HFF-Myc (cell line): Measurements from ENCODE around the gene TIGIT.

ENCODE experiments used
- DNase-seq: peaks from one replicate; pipeline ENCODE4 v3.0.0-alpha.2; 2011; ENCODE audit warnings: low read depth; ENCODE audit errors: extremely low read depth
- H3K4me3 ChIP-seq: replicated peaks from 2 replicates; pipeline ENCODE4 v1.5.1; 2011; ENCODE audit warnings: low read depth, mild to moderate bottlenecking, control low read depth, low read length
- TF ChIP-seq, protein P1 (sequence below): IDR thresholded peaks from 2 replicates; pipeline ENCODE4 v1.5.1; 2012; ENCODE audit warnings: mild to moderate bottlenecking, low read depth, low read length, control low read depth; ENCODE audit errors: missing control alignments

Gene TIGIT

DNA sequence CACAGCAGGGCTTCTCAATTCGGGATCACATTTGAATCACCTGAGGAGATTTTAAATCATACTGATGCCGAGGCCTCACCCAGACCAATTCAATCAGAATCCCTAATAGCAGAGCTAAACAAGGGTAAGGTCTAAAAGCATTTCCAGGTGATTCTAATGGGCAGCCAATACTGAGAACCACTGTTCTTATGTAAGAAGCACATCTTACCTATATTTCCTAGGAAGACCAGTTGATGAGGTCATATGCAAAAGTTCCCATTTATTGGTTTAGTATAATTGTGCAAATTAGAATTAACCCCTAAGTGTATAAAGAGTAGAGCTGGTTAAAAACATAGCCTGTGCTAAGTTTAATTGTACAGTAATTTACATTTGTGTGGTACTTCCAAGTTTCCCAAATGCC lies 2.1 kb downstream of the TIGIT start:
- DNase-seq = no peak

DNA sequence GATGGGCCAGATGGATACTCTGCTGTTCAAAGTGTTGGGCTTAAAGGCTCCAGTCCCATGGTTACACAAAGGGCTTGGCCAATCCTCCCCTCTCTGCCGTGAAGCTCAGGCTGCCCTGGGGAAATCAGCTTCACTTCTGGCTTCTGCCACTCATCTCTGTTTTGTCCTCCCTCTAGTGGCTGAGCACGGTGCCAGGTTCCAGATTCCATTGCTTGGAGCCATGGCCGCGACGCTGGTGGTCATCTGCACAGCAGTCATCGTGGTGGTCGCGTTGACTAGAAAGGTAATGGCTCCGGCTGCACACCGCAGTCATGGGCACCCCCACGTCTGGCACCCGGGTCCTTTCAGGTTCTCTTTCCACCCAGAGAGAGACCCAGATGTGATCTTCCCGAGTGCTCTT lies 5.6 kb downstream of the TIGIT start:
- H3K4me3 ChIP-seq = no peak overlapping the region
- TF ChIP-seq, protein P1, sequence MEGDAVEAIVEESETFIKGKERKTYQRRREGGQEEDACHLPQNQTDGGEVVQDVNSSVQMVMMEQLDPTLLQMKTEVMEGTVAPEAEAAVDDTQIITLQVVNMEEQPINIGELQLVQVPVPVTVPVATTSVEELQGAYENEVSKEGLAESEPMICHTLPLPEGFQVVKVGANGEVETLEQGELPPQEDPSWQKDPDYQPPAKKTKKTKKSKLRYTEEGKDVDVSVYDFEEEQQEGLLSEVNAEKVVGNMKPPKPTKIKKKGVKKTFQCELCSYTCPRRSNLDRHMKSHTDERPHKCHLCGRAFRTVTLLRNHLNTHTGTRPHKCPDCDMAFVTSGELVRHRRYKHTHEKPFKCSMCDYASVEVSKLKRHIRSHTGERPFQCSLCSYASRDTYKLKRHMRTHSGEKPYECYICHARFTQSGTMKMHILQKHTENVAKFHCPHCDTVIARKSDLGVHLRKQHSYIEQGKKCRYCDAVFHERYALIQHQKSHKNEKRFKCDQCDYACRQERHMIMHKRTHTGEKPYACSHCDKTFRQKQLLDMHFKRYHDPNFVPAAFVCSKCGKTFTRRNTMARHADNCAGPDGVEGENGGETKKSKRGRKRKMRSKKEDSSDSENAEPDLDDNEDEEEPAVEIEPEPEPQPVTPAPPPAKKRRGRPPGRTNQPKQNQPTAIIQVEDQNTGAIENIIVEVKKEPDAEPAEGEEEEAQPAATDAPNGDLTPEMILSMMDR = peak; percentile 53
- peak; percentile 5 for DNase-seq

More for the DNA sequence above, 2.1 kb downstream of the TIGIT start:
- TF ChIP-seq, protein P1 = no peak
- no peak overlapping the region for H3K4me3 ChIP-seq

DNA sequence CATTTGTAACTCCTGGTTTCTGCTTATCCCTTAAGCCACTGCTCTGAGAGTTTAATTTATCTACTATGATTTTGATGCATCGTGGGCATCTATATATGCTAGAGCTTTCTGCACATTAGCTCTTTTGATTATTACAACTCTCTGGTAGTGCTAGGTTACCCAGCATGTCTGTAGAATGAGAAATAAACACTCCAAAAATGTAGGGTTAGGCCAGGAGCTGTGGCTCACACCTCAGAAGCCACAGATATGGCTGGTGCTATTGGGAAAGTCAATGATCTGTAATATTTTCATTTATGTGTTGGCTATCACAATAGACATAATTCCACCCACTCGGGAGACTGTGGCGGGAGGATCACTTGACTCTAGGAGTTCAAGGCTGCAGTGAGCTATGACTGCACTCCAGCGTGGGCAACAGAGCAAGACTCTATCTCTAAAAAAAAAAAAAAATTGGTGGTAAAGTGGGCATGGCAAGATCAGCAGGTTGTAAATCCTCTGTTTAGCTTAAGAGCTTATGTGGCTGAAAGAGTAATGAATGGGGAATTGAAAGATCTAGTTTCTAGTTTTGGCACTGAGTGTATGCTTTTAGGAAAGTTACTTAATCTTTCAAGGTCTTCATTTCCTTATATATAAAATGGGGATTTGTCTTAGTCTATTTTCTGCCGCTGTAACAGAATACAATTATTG lies 6.3 kb downstream of the TIGIT start:
- TF ChIP-seq, protein P1 = no peak
- no peak for DNase-seq
- H3K4me3 ChIP-seq = no peak overlapping the region

DNA sequence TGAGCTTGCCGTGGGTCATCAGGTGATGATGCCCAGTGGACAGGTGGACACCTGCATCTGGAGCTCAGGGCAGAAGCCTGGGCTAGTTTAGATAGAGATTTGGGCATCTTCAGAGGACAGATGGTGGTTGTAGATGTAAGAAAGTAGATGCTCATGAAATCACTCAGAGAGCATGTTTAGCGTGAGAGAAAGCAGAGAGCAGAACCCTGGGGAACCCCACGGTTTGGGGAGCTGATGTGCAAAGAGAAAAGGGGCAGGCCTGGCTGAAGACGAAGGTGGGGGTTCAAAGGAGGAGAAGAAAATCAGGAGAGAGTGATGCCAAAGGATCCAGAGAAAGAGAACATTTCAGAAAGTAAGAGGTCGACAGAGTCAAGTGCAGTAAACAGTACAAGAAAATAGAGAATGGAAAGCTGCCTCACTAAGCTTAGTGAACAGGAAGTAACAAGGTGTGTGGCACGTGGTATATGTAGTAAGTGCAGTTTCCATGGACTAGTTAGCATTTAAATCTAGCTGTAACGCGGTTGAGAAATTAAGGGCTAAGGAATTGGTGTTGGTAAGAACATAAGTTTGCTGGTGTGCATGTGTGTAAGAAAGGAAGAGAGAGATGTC lies 13.5 kb downstream of the TIGIT start:
- no peak for DNase-seq
- TF ChIP-seq, protein P1 = no peak
- H3K4me3 ChIP-seq = no peak overlapping the region

- no peak overlapping the region for H3K4me3 ChIP-seq
- no peak for DNase-seq
- TF ChIP-seq, protein P1 = no peak
These were observed 14.0 kb downstream of the TIGIT start for GRCh38 chr3:114307832-114308231.

GRCh38 chr3:114308377-114308776 lies 14.5 kb downstream of the TIGIT start:
- DNase-seq = no peak
- TF ChIP-seq, protein P1 = no peak
- H3K4me3 ChIP-seq = no peak overlapping the region
